Panc1 (cell line): ENCODE results near the gene RMRP. TPM values are rescaled to one million over a fixed set of nuclear protein-coding genes. Genes with fewer than 3 reads are reported as not detected.

Source experiments
- ATAC-seq: fragments of 200-7000 bp; cut with Tn5 transposase; 2 replicates; pipeline ENCODE4 v1.9.1; 2020; ENCODE audit warnings: mild to moderate bottlenecking, moderate library complexity
- BruUV-seq: library from RNA; stranded (reverse); fragments of 400-500 nt; replicated peaks from 2 replicates; lab custom pipeline; 2021; lab: Mats Ljungman, UMichigan
- CTCF ChIA-PET: fragments of 300-600 bp; sonication (Branson Sonifier 250); formaldehyde crosslinking; loops from one replicate; lab custom pipeline; 2022; ENCODE audit warnings: antibody characterized with exemption; lab: Charles Lee
- POLR2A ChIA-PET: fragments of 300-600 bp; sonication (Branson Sonifier 250); formaldehyde crosslinking; loops from one replicate; lab custom pipeline; 2022; ENCODE audit warnings: antibody characterized with exemption; lab: Charles Lee
- DNase-seq: peaks from one replicate; pipeline ENCODE4 v3.0.0-alpha.2; 2010; ENCODE audit warnings: low read depth, low spot score
- H3K27ac ChIP-seq: 2 replicates; pipeline ENCODE4 v1.5.1; 2011; ENCODE audit warnings: mild to moderate bottlenecking, low read length, inconsistent platforms
- H3K27me3 ChIP-seq: fragments of 200-500 bp; sonication (Bioruptor generic); 2 replicates; pipeline ENCODE4 v1.6.0; 2014; ENCODE audit warnings: low read length, inconsistent platforms; ENCODE audit not compliant: control insufficient read depth, insufficient read depth
- H3K36me3 ChIP-seq: fragments of 200-500 bp; sonication (Bioruptor generic); 2 replicates; pipeline ENCODE4 v1.5.1; 2014; ENCODE audit warnings: inconsistent platforms, mild to moderate bottlenecking, low read length, moderate library complexity; ENCODE audit not compliant: control insufficient read depth, insufficient read depth
- H3K4me1 ChIP-seq: 2 replicates; pipeline ENCODE4 v1.5.1; 2011; ENCODE audit warnings: inconsistent platforms, mild to moderate bottlenecking, low read length, moderate library complexity; ENCODE audit not compliant: control insufficient read depth, insufficient read depth
- H3K4me3 ChIP-seq, 2 experiments: 2 replicates each; pipeline ENCODE4 v1.5.1; 2011 to 2012; ENCODE audit warnings: low read depth in 2 of 2, low read length in 2 of 2, mild to moderate bottlenecking in 2 of 2, inconsistent platforms in 1 of 2, moderate library complexity in 1 of 2
- H3K9me3 ChIP-seq: fragments of 200-500 bp; sonication (Bioruptor generic); 2 replicates; pipeline ENCODE4 v1.5.1; 2014; ENCODE audit warnings: low read depth, mild to moderate bottlenecking, inconsistent platforms, low read length, moderate library complexity; ENCODE audit not compliant: control insufficient read depth, insufficient read depth
- CTCF ChIP-seq: fragments of 450-650 bp; IDR thresholded peaks from 2 replicates; pipeline ENCODE4 v1.5.1; 2017; ENCODE audit warnings: mild to moderate bottlenecking
- POLR2AphosphoS5 ChIP-seq: IDR thresholded peaks from 2 replicates; pipeline ENCODE4 v1.6.1; 2012; ENCODE audit warnings: mild to moderate bottlenecking, low read depth, low read length, moderate library complexity
- REST ChIP-seq, 2 experiments: IDR thresholded peaks; 2 replicates each; pipeline ENCODE4 v1.6.1; 2011 to 2012; ENCODE audit warnings: low read depth in 2 of 2, control low read depth in 1 of 2, low read length in 1 of 2, mild to moderate bottlenecking in 1 of 2, moderate library complexity in 1 of 2; ENCODE audit not compliant: insufficient read depth in 1 of 2
- SIN3A ChIP-seq: IDR thresholded peaks from 2 replicates; pipeline ENCODE4 v1.6.1; 2012; ENCODE audit warnings: low read depth, mild to moderate bottlenecking, low read length, moderate library complexity, borderline replicate concordance; ENCODE audit not compliant: insufficient read depth
- TCF7L2 ChIP-seq: IDR thresholded peaks from 2 replicates; pipeline ENCODE4 v1.6.1; 2011; ENCODE audit warnings: mild to moderate bottlenecking, low read depth, low read length, inconsistent platforms
- in situ Hi-C: cut with HindIII; loops from 2 replicates; pipeline ENCODE4 v1.10.0; 2016; ENCODE audit warnings: low sequenced_read_pairs, low pct_unique_long_range_greater_than_20kb
- intact Hi-C: fragments of 100-400 bp; cut with micrococcal nuclease; formaldehyde crosslinking; loops from one replicate; pipeline ENCODE4 v1.10.0; 2022; ENCODE audit not compliant: unreplicated experiment
- total RNA-seq: library from RNA; stranded (reverse); gene quantifications from one replicate; pipeline ENCODE4 v1.2.1, GENCODE V29; 2021; ENCODE audit not compliant: unreplicated experiment

Gene RMRP
- total RNA-seq, 1 experiment from 2014 or later: 29,896 TPM

- no peak for TF ChIP-seq POLR2AphosphoS5
- no peak for TF ChIP-seq CTCF
- TF ChIP-seq SIN3A: no peak
- in situ Hi-C loops (no loop called here), intact Hi-C loops (no loop called here)
- POLR2A ChIA-PET: interaction anchor here (1.0 kb wide), 1 partner anchor 20 kb away, joined by 3 read pairs; no protein-coding TSS in a partner anchor
- Histone ChIP-seq H3K27me3 (no peaks in the 10 kb centered on the region), H3K4me1 (peaks cover 12% of the 10 kb centered on the region; the same call in 1 of the 2 replicates), H3K27ac (no peak overlapping the region), H3K36me3 (no peaks in the 10 kb centered on the region), H3K4me3 (no peak overlapping the region), H3K9me3 (no peaks in the 10 kb centered on the region)
- CTCF ChIA-PET: interaction anchor here (1.6 kb wide), 1 partner anchor 18 kb away, joined by 7 read pairs; no protein-coding TSS in a partner anchor
- BruUV-seq: no TSS peak
- DNase-seq: no peak
- no peak for ATAC-seq
Observed at GRCh38 chr9:35679091-35679490, 21.3 kb upstream of the RMRP start.

GRCh38 chr9:35675732-35676392 is 18.0 kb upstream of the RMRP start:
- TF ChIP-seq SIN3A: no peak
- H3K36me3 ChIP-seq: no peaks in the 10 kb centered on the region
- intact Hi-C loops (no loop called here), in situ Hi-C loops (no loop called here)
- H3K27me3 ChIP-seq: no peaks in the 10 kb centered on the region
- no peak overlapping the region for H3K27ac ChIP-seq
- DNase-seq (no peak), ATAC-seq (no peak)
- peaks cover 2% of the 10 kb centered on the region; the same call in 1 of the 2 replicates for H3K4me1 ChIP-seq
- CTCF ChIA-PET: interaction anchor here (0.5 to 0.6 kb wide), 2 partner anchors 15 to 21 kb away, joined by 3 read pairs; no protein-coding TSS in a partner anchor
- POLR2A ChIA-PET: no interaction called here
- H3K4me3 ChIP-seq: no peak overlapping the region
- no peaks in the 10 kb centered on the region for H3K9me3 ChIP-seq
- BruUV-seq: no TSS peak

- Histone ChIP-seq H3K9me3 (no peaks in the 10 kb centered on the region), H3K36me3 (no peaks in the 10 kb centered on the region), H3K27me3 (no peaks in the 10 kb centered on the region), H3K27ac (no peak overlapping the region), H3K4me3 (no peak overlapping the region), H3K4me1 (no peaks in the 10 kb centered on the region; the same call in 1 of the 2 replicates)
- TF ChIP-seq SIN3A (no peak), POLR2AphosphoS5 (no peak), REST (IDR thresholded peaks at IDR 0.05; ENCODE audit: insufficient read depth in 1 of 2, low read depth in 2 of 2, low read length in 1 of 2) (no peak), TCF7L2 (no peak), CTCF (no peak)
- ChIA-PET POLR2A (interaction anchor here (0.5 kb wide), 1 partner anchor 514 kb away, joined by 3 read pairs; no protein-coding TSS in a partner anchor), CTCF (interaction anchor here (0.5 to 0.6 kb wide), 2 partner anchors 15 to 21 kb away, joined by 3 read pairs; no protein-coding TSS in a partner anchor)
- intact Hi-C loops: no loop called here
- BruUV-seq: no TSS peak
- in situ Hi-C loops: no loop called here
- DNase-seq (no peak), ATAC-seq (no peak)
Observed at GRCh38 chr9:35675204-35675603, 17.4 kb upstream of the RMRP start.
